SK-N-MC (cell line): Measurements from ENCODE around the gene RACGAP1.

Source experiments
- EZH2 ChIP-seq: fragments of 200-600 bp; sonication (generic); IDR thresholded peaks from one replicate; pipeline ENCODE4 v1.6.1; 2017; ENCODE audit warnings: antibody characterized with exemption
- POLR2AphosphoS5 ChIP-seq: IDR thresholded peaks from 2 replicates; pipeline ENCODE4 v1.6.1; 2012; ENCODE audit warnings: mild to moderate bottlenecking, low read depth, low read length, borderline replicate concordance

DNA sequence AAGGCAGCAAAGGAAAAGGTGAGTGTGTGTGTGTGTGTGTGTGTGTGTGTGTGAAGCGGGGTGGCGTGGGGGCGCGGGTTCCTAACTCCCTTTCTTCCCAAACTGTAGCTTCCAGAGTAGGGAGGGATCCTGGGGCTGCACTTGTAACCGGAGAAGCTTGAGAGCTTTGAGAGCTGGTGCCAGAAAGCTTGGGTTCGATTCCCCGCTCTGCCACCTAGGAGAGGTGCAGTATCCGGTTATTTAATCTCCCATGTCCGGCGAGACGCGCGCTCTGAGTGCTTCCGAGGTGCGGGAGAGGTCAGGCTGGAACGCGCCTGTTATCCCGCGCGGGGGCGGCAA is 7.2 kb upstream of the RACGAP1 start:
- TF ChIP-seq EZH2 (no peak), POLR2AphosphoS5 (no peak)
